ENCODE measurements around the gene PPP1R2. TPM values are rescaled to one million over a fixed set of nuclear protein-coding genes. Genes with fewer than 3 reads are reported as not detected.

Gene PPP1R2
- total and polyA plus RNA-seq, 2 of the 13 experiments (the other 11 are each of a cell fraction or from before 2014, with no cell fraction given): 36.5 to 86.5 TPM

DNA sequence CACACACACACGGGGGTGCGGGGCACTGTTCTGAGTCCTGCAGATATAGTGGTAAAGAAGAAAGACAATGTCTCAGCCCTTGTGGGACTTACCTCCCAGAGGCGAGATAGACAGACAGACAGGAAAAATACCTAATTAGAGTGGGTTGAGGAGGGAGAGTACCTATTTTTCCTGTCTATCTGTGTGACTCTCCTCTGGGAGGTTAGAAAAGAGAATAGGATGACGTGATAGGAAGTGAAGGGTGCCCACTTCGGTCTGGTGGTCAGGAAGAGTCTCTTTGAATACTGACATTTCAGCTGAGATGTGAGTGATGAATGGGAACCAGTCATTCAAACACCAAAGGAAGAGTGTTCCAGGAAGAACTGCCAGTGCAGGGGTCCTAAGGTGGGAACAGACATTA, 44.7 kb upstream of the PPP1R2 start:
- H4K20me1 ChIP-seq (ENCODE audit: insufficient read depth, low read length): no peaks in the 10 kb centered on the region
- no TSS peak for BruUV-seq (replicated peaks)
- H3K9me3 ChIP-seq (ENCODE audit: low read length): no peaks in the 10 kb centered on the region
- no peak overlapping the region for H3K4me3 ChIP-seq (replicated peaks in 1 of 3; ENCODE audit: insufficient read depth in 1 of 3, low read depth in 2 of 3, low read length in 3 of 3)
- FAIRE-seq (no peak), DNase-seq (ENCODE audit: low spot score) (no peak), ATAC-seq (no peak)
- TF ChIP-seq NR1H2 (CRISPR knock-in tag; IDR thresholded peaks at IDR 0.05; ENCODE audit: borderline replicate concordance, low read depth) (no peak), ZNF569 (CRISPR knock-in tag; IDR thresholded peaks at IDR 0.05; ENCODE audit: borderline replicate concordance) (no peak), HOXA7 (CRISPR knock-in tag; IDR thresholded peaks at IDR 0.05) (no peak), SSRP1 (CRISPR knock-in tag; IDR thresholded peaks at IDR 0.05) (no peak), ZEB1 (IDR thresholded peaks at IDR 0.05; ENCODE audit: insufficient replicate concordance, low read depth) (no peak), ZNF234 (CRISPR knock-in tag; conservative IDR thresholded peaks at IDR 0.05) (no peak), ZNF160 (CRISPR knock-in tag; IDR thresholded peaks at IDR 0.05) (no peak), IKZF1 (IDR thresholded peaks at IDR 0.05) (no peak), JUN (CRISPR knock-in tag; IDR thresholded peaks at IDR 0.05) (no peak), ZNF550 (CRISPR knock-in tag; IDR thresholded peaks at IDR 0.05; ENCODE audit: borderline replicate concordance) (no peak), ZNF572 (CRISPR knock-in tag; IDR thresholded peaks at IDR 0.05) (no peak), AKAP8 (CRISPR knock-in tag; IDR thresholded peaks at IDR 0.05) (no peak), ZNF879 (CRISPR knock-in tag; IDR thresholded peaks at IDR 0.05) (no peak), IRF2 (CRISPR knock-in tag; IDR thresholded peaks at IDR 0.05) (no peak), ZSCAN22 (CRISPR knock-in tag; IDR thresholded peaks at IDR 0.05) (no peak)
- TF ChIP-seq, protein P1, sequence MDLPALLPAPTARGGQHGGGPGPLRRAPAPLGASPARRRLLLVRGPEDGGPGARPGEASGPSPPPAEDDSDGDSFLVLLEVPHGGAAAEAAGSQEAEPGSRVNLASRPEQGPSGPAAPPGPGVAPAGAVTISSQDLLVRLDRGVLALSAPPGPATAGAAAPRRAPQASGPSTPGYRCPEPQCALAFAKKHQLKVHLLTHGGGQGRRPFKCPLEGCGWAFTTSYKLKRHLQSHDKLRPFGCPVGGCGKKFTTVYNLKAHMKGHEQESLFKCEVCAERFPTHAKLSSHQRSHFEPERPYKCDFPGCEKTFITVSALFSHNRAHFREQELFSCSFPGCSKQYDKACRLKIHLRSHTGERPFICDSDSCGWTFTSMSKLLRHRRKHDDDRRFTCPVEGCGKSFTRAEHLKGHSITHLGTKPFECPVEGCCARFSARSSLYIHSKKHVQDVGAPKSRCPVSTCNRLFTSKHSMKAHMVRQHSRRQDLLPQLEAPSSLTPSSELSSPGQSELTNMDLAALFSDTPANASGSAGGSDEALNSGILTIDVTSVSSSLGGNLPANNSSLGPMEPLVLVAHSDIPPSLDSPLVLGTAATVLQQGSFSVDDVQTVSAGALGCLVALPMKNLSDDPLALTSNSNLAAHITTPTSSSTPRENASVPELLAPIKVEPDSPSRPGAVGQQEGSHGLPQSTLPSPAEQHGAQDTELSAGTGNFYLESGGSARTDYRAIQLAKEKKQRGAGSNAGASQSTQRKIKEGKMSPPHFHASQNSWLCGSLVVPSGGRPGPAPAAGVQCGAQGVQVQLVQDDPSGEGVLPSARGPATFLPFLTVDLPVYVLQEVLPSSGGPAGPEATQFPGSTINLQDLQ (CRISPR knock-in tag; IDR thresholded peaks at IDR 0.05): no peak
- TF ChIP-seq, protein P2, sequence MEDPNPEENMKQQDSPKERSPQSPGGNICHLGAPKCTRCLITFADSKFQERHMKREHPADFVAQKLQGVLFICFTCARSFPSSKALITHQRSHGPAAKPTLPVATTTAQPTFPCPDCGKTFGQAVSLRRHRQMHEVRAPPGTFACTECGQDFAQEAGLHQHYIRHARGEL (CRISPR knock-in tag; IDR thresholded peaks at IDR 0.05): no peak
- TF ChIP-seq, protein P3, sequence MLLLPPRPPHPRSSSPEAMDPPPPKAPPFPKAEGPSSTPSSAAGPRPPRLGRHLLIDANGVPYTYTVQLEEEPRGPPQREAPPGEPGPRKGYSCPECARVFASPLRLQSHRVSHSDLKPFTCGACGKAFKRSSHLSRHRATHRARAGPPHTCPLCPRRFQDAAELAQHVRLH (CRISPR knock-in tag; IDR thresholded peaks at IDR 0.05; ENCODE audit: borderline replicate concordance, low read depth): no peak
- TF ChIP-seq, protein P4, sequence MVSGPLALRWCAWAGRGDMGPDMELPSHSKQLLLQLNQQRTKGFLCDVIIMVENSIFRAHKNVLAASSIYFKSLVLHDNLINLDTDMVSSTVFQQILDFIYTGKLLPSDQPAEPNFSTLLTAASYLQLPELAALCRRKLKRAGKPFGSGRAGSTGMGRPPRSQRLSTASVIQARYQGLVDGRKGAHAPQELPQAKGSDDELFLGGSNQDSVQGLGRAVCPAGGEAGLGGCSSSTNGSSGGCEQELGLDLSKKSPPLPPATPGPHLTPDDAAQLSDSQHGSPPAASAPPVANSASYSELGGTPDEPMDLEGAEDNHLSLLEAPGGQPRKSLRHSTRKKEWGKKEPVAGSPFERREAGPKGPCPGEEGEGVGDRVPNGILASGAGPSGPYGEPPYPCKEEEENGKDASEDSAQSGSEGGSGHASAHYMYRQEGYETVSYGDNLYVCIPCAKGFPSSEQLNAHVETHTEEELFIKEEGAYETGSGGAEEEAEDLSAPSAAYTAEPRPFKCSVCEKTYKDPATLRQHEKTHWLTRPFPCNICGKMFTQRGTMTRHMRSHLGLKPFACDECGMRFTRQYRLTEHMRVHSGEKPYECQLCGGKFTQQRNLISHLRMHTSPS (CRISPR knock-in tag; IDR thresholded peaks at IDR 0.05; ENCODE audit: low read depth): no peak
- TF ChIP-seq, protein P5, sequence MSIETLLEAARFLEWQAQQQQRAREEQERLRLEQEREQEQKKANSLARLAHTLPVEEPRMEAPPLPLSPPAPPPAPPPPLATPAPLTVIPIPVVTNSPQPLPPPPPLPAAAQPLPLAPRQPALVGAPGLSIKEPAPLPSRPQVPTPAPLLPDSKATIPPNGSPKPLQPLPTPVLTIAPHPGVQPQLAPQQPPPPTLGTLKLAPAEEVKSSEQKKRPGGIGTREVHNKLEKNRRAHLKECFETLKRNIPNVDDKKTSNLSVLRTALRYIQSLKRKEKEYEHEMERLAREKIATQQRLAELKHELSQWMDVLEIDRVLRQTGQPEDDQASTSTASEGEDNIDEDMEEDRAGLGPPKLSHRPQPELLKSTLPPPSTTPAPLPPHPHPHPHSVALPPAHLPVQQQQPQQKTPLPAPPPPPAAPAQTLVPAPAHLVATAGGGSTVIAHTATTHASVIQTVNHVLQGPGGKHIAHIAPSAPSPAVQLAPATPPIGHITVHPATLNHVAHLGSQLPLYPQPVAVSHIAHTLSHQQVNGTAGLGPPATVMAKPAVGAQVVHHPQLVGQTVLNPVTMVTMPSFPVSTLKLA (IDR thresholded peaks at IDR 0.05): no peak
- H3K4me2 ChIP-seq (ENCODE audit: low read depth, low read length): no peak overlapping the region
- no peaks in the 10 kb centered on the region for H3K36me3 ChIP-seq (replicated peaks in 1 of 2; ENCODE audit: control insufficient read depth in 1 of 2, insufficient read depth in 2 of 2, low read length in 2 of 2)
- peaks cover 49% of the 10 kb centered on the region for H3K4me1 ChIP-seq (ENCODE audit: insufficient read depth, low read length)
- no peak overlapping the region for H3K27ac ChIP-seq (ENCODE audit: extremely low read length, insufficient read depth, low read length)
- CTCF ChIA-PET (ENCODE audit: low intra/inter-chr PET ratio, low total read pairs): no interaction called here
- no peak overlapping the region for H2AFZ ChIP-seq (ENCODE audit: low read length)
- WGBS (ENCODE audit: low lambda C conversion rate): 60% methylated on average over 5 of the region's 5 CpGs
- POLR2A ChIA-PET: no interaction called here
- intact Hi-C loops (cut with micrococcal nuclease; ENCODE audit: unreplicated experiment): no loop called here
- H3K79me2 ChIP-seq (ENCODE audit: insufficient read depth, low read length): no peaks in the 10 kb centered on the region
- H3K9ac ChIP-seq (ENCODE audit: insufficient read depth, low read depth, low read length): no peak overlapping the region
- H3K27me3 ChIP-seq (ENCODE audit: control insufficient read depth in 1 of 2, insufficient read depth in 2 of 2, low read length in 2 of 2): peaks cover 0 to 5% of the 10 kb centered on the region in 2 experiments; a peak in 1 of 5 replicates
- in situ Hi-C loops (cut with HindIII; ENCODE audit: extremely low pct_ligation_motif_present, low pct_unique_long_range_greater_than_20kb): no loop called here
